Measurements from ENCODE around the gene POLR2H.

DNA sequence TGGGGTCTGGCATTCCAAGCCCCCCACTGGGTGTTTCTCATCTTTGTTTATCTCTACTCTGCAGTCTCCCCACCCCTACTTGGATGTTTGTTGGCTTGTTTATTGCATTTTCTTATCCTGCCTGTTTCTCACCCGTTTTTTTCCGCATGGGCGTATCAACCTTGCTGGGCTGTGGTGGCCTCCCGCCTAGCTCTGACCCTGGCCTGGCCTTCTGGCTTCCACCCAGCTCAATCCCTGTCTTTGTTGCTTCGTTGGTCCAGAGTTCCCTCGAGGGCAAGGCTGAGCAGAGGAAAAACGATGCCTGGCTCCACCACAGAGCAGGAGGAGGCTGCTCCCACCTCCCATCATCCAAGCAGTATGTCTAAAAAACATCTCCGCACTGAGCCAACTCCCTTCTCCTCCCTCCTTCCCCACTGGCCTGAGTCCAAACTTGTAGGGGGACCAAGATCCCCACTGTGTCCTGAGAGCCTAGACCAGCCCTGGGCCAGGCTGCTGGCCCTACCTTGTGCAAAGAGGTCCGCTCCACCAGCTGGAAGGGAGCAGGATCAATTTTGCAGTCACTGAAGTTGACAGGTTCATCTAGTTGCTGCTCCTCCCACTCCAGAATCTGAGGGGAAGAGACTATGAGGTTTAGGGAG is 9.9 kb upstream of the POLR2H start:
- TF ChIP-seq EP300 (IDR thresholded peaks at IDR 0.05; ENCODE audit: borderline replicate concordance) (no peak), TCF12 (IDR thresholded peaks at IDR 0.05; ENCODE audit: low read depth) (no peak), TAF1 (IDR thresholded peaks at IDR 0.05; ENCODE audit: low read depth) (no peak)
